ENCODE data around the gene HCN2.

Gene HCN2

GRCh38 chr19:589693-590395 lies at the start of gene HCN2:
Gene HCN2 (plus strand): TSS chr19:589881. CDS start chr19:589946, 65 bp downstream.
- no peak for DNase-seq (ENCODE audit: low read depth)

GRCh38 chr19:540867-541637 lies 48.6 kb upstream of the HCN2 start:
- no peak for DNase-seq (ENCODE audit: low read depth)

- no peak for DNase-seq (ENCODE audit: low read depth)
These were observed 48.0 kb upstream of the HCN2 start for GRCh38 chr19:541699-542098.

- no peak for DNase-seq (ENCODE audit: low read depth)
These were observed 47.4 kb upstream of the HCN2 start for GRCh38 chr19:542173-542866.

GRCh38 chr19:543910-544608 lies 45.6 kb upstream of the HCN2 start, which contains the start of gene GZMM:
Gene GZMM (plus strand): TSS chr19:544053. CDS start chr19:544072, 19 bp downstream.
- DNase-seq (ENCODE audit: low read depth): no peak

GRCh38 chr19:547117-547516 lies 42.6 kb upstream of the HCN2 start:
- DNase-seq (ENCODE audit: low read depth): no peak

GRCh38 chr19:547836-548720 lies 41.6 kb upstream of the HCN2 start:
- no peak for DNase-seq (ENCODE audit: low read depth)

- no peak for DNase-seq (ENCODE audit: low read depth)
These were observed 40.5 kb upstream of the HCN2 start for GRCh38 chr19:548886-549830.

- no peak for DNase-seq (ENCODE audit: low read depth)
These were observed 34.9 kb upstream of the HCN2 start for GRCh38 chr19:554817-555216.

- no peak for DNase-seq (ENCODE audit: low read depth)
These were observed 34.2 kb upstream of the HCN2 start for GRCh38 chr19:555474-555808.

- no peak for DNase-seq (ENCODE audit: low read depth)
These were observed 32.9 kb upstream of the HCN2 start for GRCh38 chr19:556611-557382.

GRCh38 chr19:558770-559439 lies 30.8 kb upstream of the HCN2 start:
- no peak for DNase-seq (ENCODE audit: low read depth)

GRCh38 chr19:560121-560520 lies 29.6 kb upstream of the HCN2 start:
- no peak for DNase-seq (ENCODE audit: low read depth)

GRCh38 chr19:566403-566802 lies 23.3 kb upstream of the HCN2 start:
- no peak for DNase-seq (ENCODE audit: low read depth)

GRCh38 chr19:566844-567243 lies 22.8 kb upstream of the HCN2 start:
- DNase-seq (ENCODE audit: low read depth): no peak

GRCh38 chr19:567296-567900 lies 22.3 kb upstream of the HCN2 start:
- DNase-seq (ENCODE audit: low read depth): no peak

- no peak for DNase-seq (ENCODE audit: low read depth)
These were observed 19.4 kb upstream of the HCN2 start for GRCh38 chr19:570251-570686.

GRCh38 chr19:570937-571565 lies 18.6 kb upstream of the HCN2 start:
- no peak for DNase-seq (ENCODE audit: low read depth)

Measured in HS-27A (cell line).